Activated naive CD4-positive, alpha-beta T cell treated with anti-CD3 and anti-CD28 coated beads, Interleukin-2, amount 50 U/mL, for 72 hours (primary cell): ENCODE measurements around the gene GABARAPL1. TPM values are rescaled to one million over a fixed set of nuclear protein-coding genes. Genes with fewer than 3 reads are reported as not detected.
"Not testable (repeated sequence)": the region's sequence is repeated elsewhere in the genome, so short reads cannot be mapped to it uniquely, and the experiment has no call there.

Experiments used
- ATAC-seq, 2 donors: fragments of 150-1000 bp; cut with Tn5 transposase; 2 replicates each; pipeline ENCODE4 v1.10.0; 2021; ENCODE audit warnings: mild to moderate bottlenecking in 2 of 2, moderate library complexity in 2 of 2
- DNase-seq, 2 donors: peaks; one replicate each; pipeline ENCODE4 v3.0.0; 2021 to 2022; ENCODE audit warnings: low spot score in 2 of 2
- H3K27ac Mint-ChIP-seq, 2 donors: one replicate each; pipeline ENCODE4 v1.8.0; 2022; ENCODE audit warnings: mild to moderate bottlenecking in 2 of 2, mixed read lengths in 2 of 2
- H3K36me3 Mint-ChIP-seq, 2 donors: one replicate each; pipeline ENCODE4 v1.8.0; 2022; ENCODE audit warnings: mixed read lengths in 2 of 2
- H3K9me3 Mint-ChIP-seq, 2 donors: one replicate each; pipeline ENCODE4 v1.8.0; 2022; ENCODE audit warnings: mixed read lengths in 2 of 2
- total RNA-seq, 2 donors: library from RNA; stranded (reverse); gene quantifications; one replicate each; pipeline ENCODE4 v1.2.3, GENCODE V29; 2022

GABARAPL1 gene
- total RNA-seq, 2 donors from 2014 or later: 3.6 to 11.0 TPM

DNA sequence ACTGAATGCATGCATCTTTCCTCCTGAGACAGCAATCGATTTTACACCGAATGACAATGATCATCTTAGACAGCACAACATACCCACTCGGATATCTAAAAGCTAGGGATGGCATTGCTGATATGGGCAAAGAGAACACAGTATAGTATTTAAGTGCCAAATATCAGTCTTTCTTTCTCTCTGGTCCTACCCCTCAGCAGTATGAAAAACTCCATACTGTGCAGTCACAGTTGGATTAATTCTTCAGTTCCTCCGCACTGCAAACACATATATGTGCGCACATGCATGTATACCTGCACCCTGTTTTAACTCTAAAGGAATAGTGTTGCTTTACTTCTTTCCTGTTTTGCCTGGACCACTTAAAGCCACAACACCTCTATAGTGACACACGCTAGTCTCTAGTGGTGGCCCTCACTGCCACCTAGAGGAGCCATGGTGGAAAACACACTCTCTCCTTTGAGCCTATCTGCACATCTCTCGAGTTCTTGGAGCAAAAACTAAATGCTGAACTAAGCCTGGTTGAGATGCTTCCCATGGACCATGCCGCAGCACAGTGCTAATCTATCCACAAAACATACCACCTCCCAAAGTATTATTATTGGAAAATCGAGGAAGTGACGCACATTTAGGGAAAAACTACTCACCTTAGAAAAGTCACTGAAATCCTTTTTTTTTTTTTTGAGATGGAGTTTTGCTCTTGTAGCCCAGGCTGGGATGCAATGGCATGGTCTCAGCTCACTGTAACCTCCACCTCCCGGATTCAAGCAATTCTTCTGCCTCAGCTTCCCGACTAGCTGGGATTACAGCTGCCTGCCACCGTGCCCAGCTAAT lies 21.9 kb upstream of the GABARAPL1 start:
- peak; percentile 91 to 97 for ATAC-seq
- no peaks in the 10 kb centered on the region for H3K36me3 Mint-ChIP-seq
- H3K9me3 Mint-ChIP-seq: no peaks in the 10 kb centered on the region
- DNase-seq: peak in 1 of 2 donors; percentile 40
- no peak overlapping the region for H3K27ac Mint-ChIP-seq

- H3K36me3 Mint-ChIP-seq: no peaks in the 10 kb centered on the region
- no peak for DNase-seq
- no peaks in the 10 kb centered on the region for H3K9me3 Mint-ChIP-seq
- no peak overlapping the region for H3K27ac Mint-ChIP-seq
- no peak for ATAC-seq
Observed at GRCh38 chr12:10191865-10192264, 20.8 kb upstream of the GABARAPL1 start.

DNA sequence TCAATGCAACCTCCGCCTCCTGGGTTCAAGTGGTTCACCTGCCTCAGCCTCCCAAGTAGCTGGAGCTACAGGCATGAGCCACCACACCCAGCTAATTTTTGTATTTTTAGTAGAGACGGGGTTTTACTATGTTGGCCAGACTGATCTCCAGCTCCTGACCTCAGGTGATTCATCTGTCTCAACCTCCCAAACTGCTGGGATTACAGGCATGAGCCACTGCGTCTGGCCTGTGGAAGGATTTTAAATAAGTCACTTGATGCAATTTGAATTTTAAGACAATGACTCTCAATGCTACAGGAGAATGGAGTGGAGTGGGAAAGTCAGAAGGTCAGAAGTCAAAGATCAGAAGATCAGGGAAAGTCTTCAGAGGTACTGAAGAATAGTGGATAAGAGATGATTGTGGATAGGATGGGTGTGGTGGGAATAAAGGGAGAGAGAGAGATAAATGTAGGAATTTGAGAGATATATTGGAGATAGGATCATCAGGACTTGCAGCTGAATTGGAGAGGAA lies 18.5 kb upstream of the GABARAPL1 start:
- H3K27ac Mint-ChIP-seq: no peak overlapping the region
- DNase-seq: no peak
- no peak for ATAC-seq
- H3K9me3 Mint-ChIP-seq: no peaks in the 10 kb centered on the region
- H3K36me3 Mint-ChIP-seq: no peaks in the 10 kb centered on the region

- Mint-ChIP-seq H3K27ac (no peak overlapping the region), H3K9me3 (no peaks in the 10 kb centered on the region), H3K36me3 (no peaks in the 10 kb centered on the region)
- no peak for DNase-seq
- ATAC-seq: no peak
Observed at GRCh38 chr12:10196210-10196609, 16.5 kb upstream of the GABARAPL1 start.

- Mint-ChIP-seq H3K9me3 (no peaks in the 10 kb centered on the region), H3K36me3 (no peaks in the 10 kb centered on the region), H3K27ac (no peak overlapping the region)
- DNase-seq: no peak
- no peak for ATAC-seq
Observed at GRCh38 chr12:10197879-10198278, 14.8 kb upstream of the GABARAPL1 start.

DNA sequence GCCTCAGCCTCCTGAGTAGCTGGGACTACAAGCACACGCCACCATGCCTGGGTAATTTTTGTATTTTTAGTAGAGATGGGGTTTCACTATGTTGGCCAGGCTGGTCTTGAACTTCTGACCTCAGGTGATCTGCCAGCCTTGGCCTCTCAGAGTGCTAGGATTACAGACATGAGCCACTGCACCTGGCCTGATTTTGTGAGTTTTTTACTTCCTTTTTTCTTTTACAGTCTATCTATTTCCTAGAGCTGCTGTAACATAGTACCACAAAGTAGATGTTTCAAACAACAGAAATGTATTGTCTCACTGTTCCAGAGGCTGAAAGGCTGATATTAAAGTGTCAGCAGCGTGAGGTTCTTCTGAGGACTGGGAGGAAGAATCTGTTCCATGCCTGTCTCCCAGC lies 8.2 kb upstream of the GABARAPL1 start:
- DNase-seq, H3K9me3 Mint-ChIP-seq, H3K27ac Mint-ChIP-seq, H3K36me3 Mint-ChIP-seq, ATAC-seq: not testable (repeated sequence)

DNA sequence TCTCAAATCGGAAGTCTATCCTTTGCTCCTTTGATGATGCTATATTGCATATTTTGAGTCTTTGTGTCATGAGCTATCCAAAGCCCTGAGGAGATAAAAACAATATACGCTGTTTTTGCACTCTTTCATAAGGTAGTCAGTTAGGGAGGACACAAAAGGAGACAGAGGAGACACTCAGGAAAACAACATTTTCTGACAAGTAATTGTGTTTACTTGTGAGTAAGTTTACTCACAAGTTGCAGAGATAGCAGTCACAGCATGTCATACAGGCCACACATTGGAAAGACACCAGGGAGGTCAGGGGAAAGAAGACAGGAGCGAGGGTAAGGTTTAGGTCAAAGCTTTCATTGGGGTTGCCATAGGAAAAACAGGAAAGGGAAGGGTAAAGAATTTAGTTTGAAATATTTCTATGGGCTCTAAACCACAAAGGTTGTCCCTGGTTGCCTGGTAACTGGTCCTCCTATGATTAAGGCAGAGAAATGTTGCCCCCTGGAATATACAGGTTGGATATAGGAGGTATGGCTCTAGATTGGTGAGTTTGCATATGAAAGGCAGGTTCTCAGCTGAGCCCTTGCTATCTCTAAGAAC lies 7.4 kb upstream of the GABARAPL1 start:
- ATAC-seq: no peak
- no peaks in the 10 kb centered on the region for H3K9me3 Mint-ChIP-seq

DNA sequence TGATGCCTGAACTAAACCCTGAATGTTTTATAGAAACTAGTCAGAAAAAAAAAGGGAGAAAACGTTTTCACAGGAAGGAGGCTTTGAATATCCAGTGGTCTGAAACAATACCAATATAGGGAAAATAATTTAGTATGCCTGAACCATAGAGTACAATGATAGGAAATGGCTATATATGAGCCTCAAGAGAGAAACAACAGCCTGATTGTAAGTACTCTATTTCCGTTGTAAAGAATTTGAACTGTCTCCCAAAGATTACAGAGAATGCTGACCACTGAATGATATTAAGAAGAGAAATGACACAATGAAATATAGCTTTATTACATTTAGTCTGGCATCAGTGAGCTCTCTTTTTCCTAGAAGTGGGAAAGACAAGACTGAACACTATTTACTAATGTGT lies 5.5 kb upstream of the GABARAPL1 start:
- DNase-seq (no peak), ATAC-seq (no peak)
- H3K27ac Mint-ChIP-seq: no peak overlapping the region
- no peaks in the 10 kb centered on the region for H3K9me3 Mint-ChIP-seq
- no peaks in the 10 kb centered on the region for H3K36me3 Mint-ChIP-seq

More for the DNA sequence above, 7.4 kb upstream of the GABARAPL1 start:
- H3K27ac Mint-ChIP-seq: no peak overlapping the region
- DNase-seq: no peak
- H3K36me3 Mint-ChIP-seq: no peaks in the 10 kb centered on the region

GRCh38 chr12:10210225-10210624 lies 2.5 kb upstream of the GABARAPL1 start:
- no peaks in the 10 kb centered on the region for H3K36me3 Mint-ChIP-seq
- no peak for ATAC-seq
- no peak for DNase-seq
- H3K27ac Mint-ChIP-seq: no peak overlapping the region
- H3K9me3 Mint-ChIP-seq: no peaks in the 10 kb centered on the region

DNA sequence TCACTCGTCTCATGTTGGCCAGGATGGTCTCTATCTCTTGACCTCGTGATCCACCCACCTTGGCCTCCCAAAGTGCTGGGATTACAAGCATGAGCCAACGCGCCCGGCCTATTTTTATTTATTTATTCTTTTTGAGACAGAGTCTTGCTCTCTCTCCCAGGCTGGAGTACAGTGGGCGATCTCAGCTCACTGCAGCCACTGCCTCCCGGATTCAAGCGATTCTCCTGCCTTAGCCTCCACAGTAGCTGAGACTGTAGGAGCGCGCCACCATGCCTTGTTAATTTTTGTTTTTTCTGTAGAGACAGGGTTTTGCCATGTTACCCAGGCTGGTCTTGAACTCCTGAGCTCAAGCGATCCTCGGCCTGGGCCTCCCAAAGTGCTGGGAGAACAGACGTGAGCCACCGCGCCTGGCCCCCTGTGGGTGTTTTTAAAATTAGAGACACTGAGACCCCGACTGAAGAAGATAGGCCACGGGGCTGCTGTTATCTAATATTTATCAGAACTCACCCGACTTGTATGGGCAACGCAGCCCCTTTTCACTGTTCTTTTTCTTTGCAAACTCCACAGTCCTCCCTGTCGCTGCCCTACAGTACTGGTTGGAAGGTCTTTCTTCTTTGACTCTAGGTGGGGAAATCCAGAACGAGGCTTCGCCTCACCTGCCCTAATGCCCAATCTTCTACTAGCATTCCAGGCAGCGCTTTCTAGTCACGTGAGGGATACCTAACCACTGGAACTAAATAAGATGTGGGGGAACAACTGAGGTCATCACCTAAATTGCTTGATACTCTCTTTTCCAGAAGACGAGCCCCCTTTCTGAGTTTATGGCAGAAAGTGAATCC lies 1.4 kb upstream of the GABARAPL1 start:
- Mint-ChIP-seq H3K27ac (peak overlapping the region in 1 of 2 donors; percentile 95), H3K36me3 (no peaks in the 10 kb centered on the region), H3K9me3 (no peaks in the 10 kb centered on the region)
- no peak for DNase-seq
- peak in 1 of 2 donors; percentile 0 for ATAC-seq

DNA sequence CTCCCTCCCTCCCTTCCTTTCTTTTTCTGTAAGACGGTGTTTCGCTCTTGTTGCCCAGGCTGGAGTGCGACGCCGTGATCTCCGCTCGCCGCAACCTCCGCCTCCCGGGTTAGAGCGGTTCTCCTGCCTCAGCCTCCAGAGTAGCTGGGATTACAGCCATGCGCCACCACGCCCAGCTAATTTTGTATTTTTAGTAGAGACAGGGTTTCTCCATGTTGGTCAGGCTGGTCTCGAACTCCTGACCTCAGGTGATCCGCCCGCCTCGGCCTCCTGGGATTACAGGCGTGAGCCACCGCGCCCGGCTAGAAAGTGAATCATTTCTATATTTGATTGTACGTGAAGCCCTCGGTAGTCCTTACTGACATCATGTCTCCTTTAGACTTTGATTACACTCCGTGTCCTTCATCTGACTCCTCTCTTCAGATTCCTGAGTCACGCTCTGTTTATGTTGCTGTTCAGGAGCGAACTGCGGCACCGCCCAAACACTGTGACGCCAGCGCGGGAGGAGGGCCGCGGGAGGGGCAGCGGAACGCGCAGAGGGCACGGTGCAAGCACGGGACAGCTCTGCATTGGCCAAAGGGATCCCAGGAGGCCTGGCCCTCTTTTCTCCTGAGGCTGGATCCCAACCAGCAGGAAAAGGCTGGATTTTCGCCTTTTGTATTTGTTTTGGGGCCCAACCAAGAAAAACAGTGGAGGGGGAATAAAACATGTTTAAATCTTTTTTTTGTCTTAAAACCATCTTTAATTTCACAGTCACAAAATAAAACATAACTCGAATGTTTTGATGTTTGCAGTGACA lies 538 bp upstream of the GABARAPL1 start:
- peak overlapping the region; percentile 95 for H3K27ac Mint-ChIP-seq
- DNase-seq (peak; percentile 78 to 89), ATAC-seq (peak; percentile 85 to 87)
- no peaks in the 10 kb centered on the region for H3K9me3 Mint-ChIP-seq
- no peaks in the 10 kb centered on the region for H3K36me3 Mint-ChIP-seq

DNA sequence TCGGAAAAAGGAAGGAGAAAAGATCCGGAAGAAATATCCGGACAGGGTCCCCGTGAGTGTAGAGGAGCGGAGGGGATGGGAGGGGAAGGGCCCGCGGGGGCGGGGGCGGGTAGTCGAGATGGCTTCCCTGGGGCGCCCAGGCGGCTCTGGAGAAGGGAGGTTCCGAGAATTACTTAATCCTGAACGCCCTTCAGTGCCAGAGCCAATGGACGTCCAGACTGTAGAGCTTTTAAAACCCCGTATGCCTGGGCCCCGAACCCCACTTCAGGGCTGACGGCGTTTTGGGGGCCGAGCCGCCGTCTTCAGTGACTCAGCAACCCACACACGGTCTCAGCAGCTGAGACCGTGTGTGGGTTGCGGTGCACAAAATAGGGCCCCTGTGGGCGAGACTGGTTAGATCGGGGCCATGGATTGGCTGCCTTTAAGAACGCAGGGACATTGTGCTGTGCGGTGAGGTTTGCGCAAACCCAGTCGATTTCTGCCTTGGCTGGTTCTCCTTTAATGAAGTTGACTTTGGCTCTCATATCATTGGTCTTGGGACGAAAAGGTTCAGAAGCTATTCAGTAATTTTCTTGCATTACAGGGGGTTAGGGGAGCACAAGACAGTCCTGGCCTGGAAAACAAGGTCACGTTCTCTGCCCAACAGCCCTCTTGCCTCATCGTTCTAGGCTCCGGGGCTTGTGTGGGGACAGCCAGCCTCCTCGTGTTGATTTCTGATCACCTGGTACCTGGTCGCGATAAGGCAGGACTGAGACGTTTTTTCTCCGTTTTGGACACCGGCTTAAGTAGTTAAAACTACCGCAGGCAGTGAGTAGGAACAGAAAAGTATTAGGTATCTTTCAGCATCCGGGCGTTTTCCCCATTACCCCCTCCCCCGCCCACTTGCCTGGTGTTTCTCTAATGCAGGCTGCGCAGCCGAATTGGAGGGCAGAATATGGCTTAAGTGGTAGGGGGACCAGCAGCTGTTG lies 775 bp downstream of the GABARAPL1 start:
- H3K36me3 Mint-ChIP-seq: no peaks in the 10 kb centered on the region
- H3K9me3 Mint-ChIP-seq: no peaks in the 10 kb centered on the region
- DNase-seq (peak; percentile 51 to 82), ATAC-seq (peak; percentile 63 to 68)
- H3K27ac Mint-ChIP-seq: peak overlapping the region; percentile 84 to 95

DNA sequence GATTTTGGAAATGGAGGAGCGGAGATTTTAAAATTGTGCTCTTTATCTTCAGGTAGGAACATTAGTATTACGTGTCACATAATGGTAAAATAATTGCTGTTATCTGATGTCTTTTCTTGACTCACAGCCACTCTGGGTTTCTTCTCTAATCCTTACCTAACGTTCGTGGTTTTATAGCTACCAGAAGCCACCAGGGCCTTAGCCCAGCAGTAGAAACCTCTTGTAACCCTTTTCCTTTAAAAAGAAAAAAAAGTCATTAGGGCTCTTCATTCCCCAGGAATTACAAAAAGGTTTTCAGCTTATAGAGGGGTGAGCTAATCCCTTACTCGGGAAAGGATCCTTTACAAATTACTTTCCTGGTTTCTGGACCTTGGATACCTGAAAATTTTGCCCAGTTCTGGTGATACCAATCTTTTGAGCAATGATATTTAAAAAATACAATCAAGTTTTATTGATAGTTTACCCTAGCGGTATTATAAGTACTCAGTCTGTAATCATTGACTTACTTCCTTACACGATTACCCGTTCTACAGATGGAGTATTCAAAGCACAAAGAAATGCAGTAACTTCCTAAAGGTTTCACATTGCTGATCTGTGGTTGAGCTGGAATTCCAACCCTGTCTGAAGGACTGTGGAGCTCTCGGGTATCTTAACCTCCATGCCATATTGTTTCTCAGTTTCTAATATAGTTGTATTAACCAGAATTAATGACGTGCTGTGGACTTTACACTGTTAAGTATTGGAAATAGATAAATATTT lies 1.6 kb downstream of the GABARAPL1 start:
- H3K27ac Mint-ChIP-seq: peak overlapping the region in 1 of 2 donors; percentile 95
- H3K9me3 Mint-ChIP-seq: no peaks in the 10 kb centered on the region
- H3K36me3 Mint-ChIP-seq: no peaks in the 10 kb centered on the region
- DNase-seq (no peak), ATAC-seq (no peak)

DNA sequence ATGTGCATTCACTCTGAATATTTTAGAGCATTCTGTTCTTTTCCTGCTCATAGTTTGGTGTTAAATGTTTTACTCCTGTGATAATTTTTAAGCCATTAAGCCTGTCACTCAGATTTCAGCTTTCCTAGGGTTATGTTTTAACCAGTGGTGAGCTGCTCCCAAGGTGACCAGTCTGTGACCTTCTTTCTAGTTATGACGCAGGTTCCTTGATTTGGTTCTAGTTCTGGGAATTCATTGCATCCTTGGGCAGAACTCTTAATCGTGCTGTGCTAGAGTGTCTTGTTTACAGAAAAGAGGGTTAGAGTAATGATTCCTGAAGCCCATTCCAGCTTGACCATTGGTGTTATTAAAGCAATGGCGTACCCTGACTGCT lies 2.2 kb downstream of the GABARAPL1 start:
- H3K27ac Mint-ChIP-seq: peak overlapping the region in 1 of 2 donors; percentile 95
- no peaks in the 10 kb centered on the region for H3K9me3 Mint-ChIP-seq
- DNase-seq (no peak), ATAC-seq (no peak)
- no peaks in the 10 kb centered on the region for H3K36me3 Mint-ChIP-seq

- no peaks in the 10 kb centered on the region for H3K36me3 Mint-ChIP-seq
- DNase-seq (no peak), ATAC-seq (no peak)
- H3K9me3 Mint-ChIP-seq: no peaks in the 10 kb centered on the region
- peak overlapping the region in 1 of 2 donors; percentile 95 for H3K27ac Mint-ChIP-seq
Observed at GRCh38 chr12:10215436-10215835, 2.8 kb downstream of the GABARAPL1 start.
